Glomerular endothelial cell (primary cell): Measurements from ENCODE around the gene MRPL4. TPM values are rescaled to one million over a fixed set of nuclear protein-coding genes. Genes with fewer than 3 reads are reported as not detected.
"Not testable (repeated sequence)": the region's sequence is repeated elsewhere in the genome, so short reads cannot be mapped to it uniquely, and the experiment has no call there.

ENCODE experiments used
- DNase-seq: peaks from one replicate; pipeline ENCODE4 v3.0.0-alpha.2; 2011; ENCODE audit warnings: low read depth, low spot score; ENCODE audit errors: extremely low read depth
- total RNA-seq: library from RNA; depleted of rRNA; stranded (reverse); fragments of >200 nt; gene quantifications from 2 replicates; pipeline ENCODE4 v1.2.3, GENCODE V29; 2015

Gene MRPL4
- total RNA-seq, 1 donor from 2014 or later: 68.0 TPM

DNA sequence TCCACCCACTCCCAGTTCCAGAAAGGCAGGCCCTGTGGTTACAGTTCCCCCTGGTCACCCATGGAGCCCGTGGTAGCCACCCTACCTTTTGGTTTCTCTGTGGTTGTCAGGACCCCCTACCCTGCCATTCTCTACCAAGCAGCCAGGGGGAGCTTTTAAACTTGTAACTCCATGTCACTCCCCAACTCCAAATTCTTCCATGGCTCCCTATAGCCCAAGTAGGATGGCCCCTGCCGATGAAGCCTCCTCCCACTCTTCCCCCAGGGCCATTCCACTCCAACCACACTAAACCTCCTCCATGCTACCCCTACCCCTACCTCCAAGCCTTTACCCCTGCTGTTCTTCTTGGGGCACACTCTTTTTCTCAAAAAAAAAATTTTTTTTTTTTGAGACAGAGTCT lies 23.1 kb upstream of the MRPL4 start:
- DNase-seq: no peak

- DNase-seq: no peak
Measured at GRCh38 chr19:10230173-10230860, 21.7 kb upstream of the MRPL4 start.

DNA sequence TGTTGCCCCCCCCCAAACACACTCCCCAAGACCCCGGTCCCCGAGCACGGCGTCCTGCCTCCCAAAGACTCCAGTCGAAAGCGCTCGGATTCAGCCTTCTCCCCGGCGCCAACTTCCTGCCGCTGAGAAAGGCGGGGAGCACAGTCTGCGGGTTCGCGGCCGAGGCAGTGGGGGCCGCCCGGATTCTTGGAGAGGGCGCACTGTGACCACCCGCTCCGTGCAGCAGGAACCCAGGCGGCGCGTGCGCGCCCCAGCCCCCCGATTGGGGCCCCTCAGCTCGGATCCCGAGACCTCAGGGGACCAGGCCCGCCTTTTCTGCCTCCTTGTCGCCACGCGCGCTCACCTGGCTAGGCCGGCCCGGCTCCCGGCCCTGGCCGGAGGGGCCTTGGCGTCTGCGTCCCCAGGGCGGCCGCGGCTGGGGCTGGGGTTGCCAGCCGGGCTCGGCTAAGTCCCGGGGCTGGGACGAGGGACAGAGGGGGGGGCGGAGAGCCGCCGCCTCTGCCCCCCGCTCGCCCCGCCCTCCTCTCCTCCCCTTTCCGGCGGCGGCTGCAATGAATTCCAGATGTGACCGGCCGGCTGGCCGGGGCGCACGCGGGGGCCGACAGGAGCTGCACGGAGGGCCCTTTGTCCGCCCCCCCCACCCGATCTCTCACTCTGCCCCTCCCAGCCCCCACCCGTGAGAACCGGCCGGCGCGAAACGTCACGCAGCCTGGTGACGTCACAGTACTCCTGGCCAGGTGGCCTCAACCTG lies 21.0 kb upstream of the MRPL4 start, which contains the start of gene S1PR2:
Gene S1PR2, minus strand, starts transcription at position 471 of the 751 bp plus-strand sequence. CDS start 6,426 bp downstream, outside the sequence.
- DNase-seq: no peak

DNA sequence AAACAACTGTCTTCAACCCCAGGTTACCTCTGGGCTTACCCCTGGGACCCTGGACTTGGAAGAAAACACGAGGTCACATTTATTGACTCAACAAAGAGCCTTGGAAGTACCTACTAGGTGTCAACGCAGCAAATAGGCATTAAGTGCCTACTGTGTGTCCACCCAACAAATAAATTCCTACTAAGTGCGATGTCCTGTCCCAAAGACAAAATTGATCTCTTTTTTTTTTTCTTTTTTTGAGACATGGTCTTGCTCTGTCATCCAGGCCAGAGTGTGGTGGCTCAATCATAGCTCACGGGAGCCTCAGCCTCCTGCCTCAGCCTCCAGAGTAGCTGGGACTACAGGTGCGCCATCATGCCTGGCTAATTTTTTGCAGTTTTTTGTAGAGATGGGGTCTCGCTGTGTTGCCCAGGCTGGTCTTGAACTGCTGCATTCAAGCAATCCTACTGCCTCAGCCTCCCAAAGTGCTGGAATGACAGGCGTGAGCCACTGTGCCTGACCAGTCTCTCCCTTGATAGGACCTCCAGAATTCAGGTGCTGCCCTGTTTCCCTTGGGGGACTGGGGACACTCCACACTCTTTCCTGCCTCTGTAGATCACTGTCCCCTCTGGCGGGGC lies 20.3 kb upstream of the MRPL4 start:
- no peak for DNase-seq

- no peak for DNase-seq
Measured at GRCh38 chr19:10233946-10234345, 18.1 kb upstream of the MRPL4 start.

GRCh38 chr19:10235003-10235402 lies 17.0 kb upstream of the MRPL4 start:
- DNase-seq: no peak

GRCh38 chr19:10235409-10235808 lies 16.6 kb upstream of the MRPL4 start:
- not testable (repeated sequence) for DNase-seq

DNA sequence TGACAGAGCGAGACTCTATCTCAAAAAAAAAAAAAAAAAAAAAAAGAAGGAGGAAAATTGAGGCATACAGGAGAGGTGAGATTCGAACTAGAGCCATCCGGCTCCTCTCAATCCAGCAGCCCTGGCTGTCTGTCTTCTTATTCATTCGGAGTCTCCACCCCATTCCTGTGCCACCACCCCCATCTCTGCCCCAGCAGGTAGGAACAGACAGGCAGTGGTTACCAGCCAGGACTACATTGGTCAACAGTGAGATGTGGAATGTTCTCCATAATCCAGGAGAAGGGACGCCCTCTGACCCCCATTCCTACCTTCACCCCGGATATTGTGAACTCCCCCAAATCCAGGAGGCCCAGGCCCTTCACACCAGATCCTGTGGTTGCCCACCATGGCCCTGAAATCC lies 14.3 kb upstream of the MRPL4 start:
- DNase-seq: no peak

GRCh38 chr19:10238172-10238783 lies 13.7 kb upstream of the MRPL4 start:
- no peak for DNase-seq

GRCh38 chr19:10241826-10242449 lies 10.1 kb upstream of the MRPL4 start:
- not testable (repeated sequence) for DNase-seq

- no peak for DNase-seq
Measured at GRCh38 chr19:10243606-10244005, 8.4 kb upstream of the MRPL4 start.

DNA sequence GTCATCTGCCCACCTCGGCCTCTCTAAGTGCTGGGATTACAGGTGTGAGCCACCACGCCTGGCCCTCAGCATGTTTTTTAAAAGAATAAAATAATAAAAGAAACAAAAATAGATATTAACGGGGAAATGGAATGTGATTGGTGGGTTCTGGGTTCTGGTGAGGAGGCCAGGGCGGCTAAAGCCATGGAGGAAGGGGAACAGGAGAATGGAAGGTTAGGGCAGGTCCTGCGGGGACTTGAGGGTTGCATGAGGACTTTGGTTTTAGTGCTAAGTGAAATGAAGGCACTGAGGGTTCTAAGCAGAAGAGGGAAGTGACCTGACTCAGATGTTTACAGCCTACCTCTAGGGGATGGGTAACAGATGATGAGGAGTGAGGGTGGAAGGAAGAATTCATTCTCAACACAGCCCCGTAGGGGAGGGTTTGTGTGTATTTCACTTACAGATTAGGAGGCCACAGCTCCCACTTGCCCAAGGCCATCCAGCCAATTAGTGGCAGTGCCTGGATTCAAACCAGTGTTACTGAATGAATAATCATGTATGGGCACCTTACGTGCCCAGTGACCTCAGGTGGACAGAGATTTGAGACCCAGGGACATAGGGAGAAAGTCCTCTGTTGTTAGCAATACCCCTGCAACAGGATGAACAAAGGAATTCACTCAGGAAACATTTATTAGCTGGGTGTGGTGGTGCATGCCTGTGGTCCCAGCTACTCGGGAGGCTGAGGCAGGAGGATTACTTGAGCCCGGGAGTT lies 6.7 kb upstream of the MRPL4 start:
- DNase-seq: no peak

DNA sequence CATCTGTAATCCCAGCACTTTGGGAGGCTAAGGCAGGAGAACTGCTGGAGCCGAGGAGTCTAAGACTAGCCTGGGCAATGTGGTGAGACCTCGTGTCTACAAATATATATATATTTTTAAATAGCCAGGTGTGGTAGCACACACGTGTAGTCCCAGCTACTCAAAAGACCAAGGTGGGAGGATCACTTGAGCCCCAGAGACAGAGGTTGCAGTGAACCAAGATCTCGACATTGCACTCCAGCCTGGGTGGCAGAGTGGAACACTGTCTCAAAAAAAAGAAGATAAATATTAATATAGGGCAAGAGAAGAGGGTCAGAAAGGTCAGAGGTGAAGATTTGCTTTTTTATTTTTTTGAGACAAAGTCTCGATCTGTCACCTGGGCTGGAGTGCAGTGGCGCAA lies 5.5 kb upstream of the MRPL4 start:
- no peak for DNase-seq

- DNase-seq: no peak
Measured at GRCh38 chr19:10252707-10253106, 693 bp downstream of the MRPL4 start.

DNA sequence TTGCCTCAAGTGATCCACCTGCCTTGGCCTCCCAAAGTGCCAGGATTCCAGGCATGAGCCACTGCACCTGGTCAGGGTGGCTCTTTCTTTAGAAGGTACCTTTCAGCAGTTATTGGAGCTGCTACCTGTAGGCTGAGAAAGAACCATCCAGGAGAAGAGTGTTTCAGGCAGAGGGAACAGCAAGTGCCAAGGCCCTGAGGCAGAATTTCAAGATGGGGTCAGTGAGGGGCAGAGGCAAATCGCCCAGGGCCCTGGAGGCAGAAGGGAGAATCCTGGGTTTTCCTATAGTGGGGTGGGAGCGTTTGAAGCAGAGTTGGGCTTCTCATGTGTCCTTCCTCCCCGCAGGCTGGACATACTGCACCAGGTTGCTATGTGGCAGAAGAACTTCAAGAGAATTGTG lies 2.2 kb downstream of the MRPL4 start:
- no peak for DNase-seq

GRCh38 chr19:10255358-10255757 lies 3.3 kb downstream of the MRPL4 start:
- DNase-seq: no peak

GRCh38 chr19:10256551-10256950 lies 4.5 kb downstream of the MRPL4 start:
- DNase-seq: no peak

DNA sequence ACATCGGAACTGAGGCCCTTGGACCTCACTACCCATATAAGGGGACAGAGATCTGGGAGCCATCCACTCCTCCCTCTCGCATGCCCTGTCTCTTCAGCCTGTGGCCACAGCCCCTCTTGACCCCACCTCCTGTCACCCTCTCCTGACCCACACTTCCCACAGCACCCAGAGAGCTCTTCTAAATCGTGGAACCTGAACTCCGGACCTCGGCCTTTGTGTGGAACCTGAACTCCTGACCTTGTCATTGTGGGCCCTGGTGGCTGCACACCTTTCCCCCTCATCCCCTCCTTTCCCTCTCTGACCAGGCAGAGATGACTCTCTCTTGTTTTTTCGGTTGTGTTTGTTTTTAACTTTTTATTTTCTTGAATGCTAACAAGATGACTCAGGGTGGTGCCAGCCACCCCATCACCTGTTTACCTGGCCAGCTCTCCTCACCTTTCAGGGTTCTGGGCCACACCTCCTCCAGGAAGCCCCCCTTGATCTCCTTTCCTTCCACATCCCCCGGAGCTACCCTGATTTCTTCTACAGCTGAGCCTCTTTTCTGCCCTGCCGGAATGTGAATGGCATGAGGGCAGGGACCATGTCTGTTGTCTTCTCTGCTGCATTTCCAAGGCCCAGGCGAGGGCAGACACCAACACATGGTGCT lies 5.1 kb downstream of the MRPL4 start:
- no peak for DNase-seq

DNA sequence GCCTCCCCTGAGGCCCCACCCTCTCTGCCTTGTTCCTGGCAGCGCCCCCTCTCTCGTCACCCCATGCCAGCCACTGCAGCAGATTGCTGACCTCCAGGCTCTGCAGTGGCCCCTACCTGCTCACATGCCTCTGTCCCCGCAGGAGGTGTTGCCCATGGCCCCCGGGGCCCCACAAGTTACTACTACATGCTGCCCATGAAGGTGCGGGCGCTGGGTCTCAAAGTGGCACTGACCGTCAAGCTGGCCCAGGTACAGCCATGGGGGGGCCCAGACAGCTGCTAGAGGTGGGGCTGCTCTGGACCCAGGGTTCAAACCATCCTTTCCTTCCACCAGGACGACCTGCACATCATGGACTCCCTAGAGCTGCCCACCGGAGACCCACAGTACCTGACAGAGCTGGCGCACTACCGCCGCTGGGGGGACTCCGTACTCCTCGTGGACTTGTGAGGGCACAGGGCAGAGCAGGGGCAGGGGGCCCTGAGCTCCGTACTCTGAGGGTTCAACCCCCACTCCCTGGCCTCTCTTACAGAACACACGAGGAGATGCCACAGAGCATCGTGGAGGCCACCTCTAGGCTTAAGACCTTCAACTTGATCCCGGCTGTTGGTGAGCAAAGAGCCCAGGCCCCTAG lies 6.2 kb downstream of the MRPL4 start:
- DNase-seq: no peak
